GM12878 (cell line): ENCODE measurements around the gene UBE2Q2. TPM values are rescaled to one million over a fixed set of nuclear protein-coding genes. Genes with fewer than 3 reads are reported as not detected.
"Not testable (repeated sequence)": the region's sequence is repeated elsewhere in the genome, so short reads cannot be mapped to it uniquely, and the experiment has no call there.

Source experiments
- ATAC-seq: fragments of 200-7000 bp; cut with Tn5 transposase; 3 replicates; pipeline ENCODE4 v1.9.1; 2020; ENCODE audit warnings: mild to moderate bottlenecking, moderate library complexity
- BruUV-seq: library from RNA; stranded (reverse); fragments of 400-500 nt; replicated peaks from 2 replicates; lab custom pipeline; 2021; lab: Mats Ljungman, UMichigan
- CTCF ChIA-PET: fragments of 300-600 bp; sonication (Branson Sonifier 250); formaldehyde crosslinking; extraction: SDS; loops from one replicate; lab custom pipeline; 2021; ENCODE audit warnings: inconsistent platforms; lab: Yijun Ruan, JAX
- POLR2A ChIA-PET: fragments of 350-600 bp; formaldehyde crosslinking; extraction: SDS; loops from one replicate; lab custom pipeline; 2021; ENCODE audit warnings: inconsistent platforms; lab: Charles Lee
- RAD21 ChIA-PET: fragments of 300-600 bp; sonication (Branson Sonifier 250); formaldehyde crosslinking; loops from one replicate; lab custom pipeline; 2023; ENCODE audit warnings: antibody characterized with exemption; ENCODE audit not compliant: unreplicated experiment; lab: Charles Lee
- SMC1A ChIA-PET: fragments of 300-600 bp; sonication (Branson Sonifier 250); formaldehyde crosslinking; loops from one replicate; lab custom pipeline; 2023; ENCODE audit not compliant: unreplicated experiment, uncharacterized antibody; lab: Charles Lee
- DNase-seq: peaks from one replicate; pipeline ENCODE4 v3.0.0-alpha.2; 2011; ENCODE audit warnings: low read depth, low spot score
- FAIRE-seq: peaks from 3 replicates; lab custom pipeline; 2011; peaks lifted over from hg19 to GRCh38; lab: Jason Lieb, UNC
- H2AFZ ChIP-seq: 2 replicates; pipeline ENCODE4 v1.6.0; 2011; ENCODE audit warnings: low read depth, low read length, control low read depth; ENCODE audit not compliant: control insufficient read depth
- H3K27ac ChIP-seq: 2 replicates; pipeline ENCODE4 v1.5.1; 2011; ENCODE audit warnings: control low read depth; ENCODE audit not compliant: control insufficient read depth, insufficient read depth
- H3K27me3 ChIP-seq, 2 experiments: replicated peaks in 1 of 2; 2 replicates each; pipeline versions ENCODE4 v1.6.0 to v1.6.1; 2011; ENCODE audit warnings: low read length in 1 of 2; ENCODE audit not compliant: control insufficient read depth in 2 of 2, insufficient read depth in 2 of 2
- H3K36me3 ChIP-seq, 2 experiments: 2 replicates each; pipeline ENCODE4 v1.5.1; 2011; ENCODE audit warnings: low read length in 1 of 2; ENCODE audit not compliant: control insufficient read depth in 2 of 2, insufficient read depth in 2 of 2
- H3K4me1 ChIP-seq: 2 replicates; pipeline ENCODE4 v1.6.1; 2011; ENCODE audit warnings: mild to moderate bottlenecking, low read length, moderate library complexity, mixed read lengths; ENCODE audit not compliant: control insufficient read depth, insufficient read depth
- H3K4me2 ChIP-seq: 2 replicates; pipeline ENCODE4 v1.6.0; 2011; ENCODE audit warnings: control low read depth; ENCODE audit not compliant: control insufficient read depth, insufficient read depth
- H3K4me3 ChIP-seq: fragments of 200-600 bp; sonication (generic); 2 replicates; pipeline ENCODE4 v1.5.1; 2016
- H3K79me2 ChIP-seq: 2 replicates; pipeline ENCODE4 v1.6.0; 2011; ENCODE audit warnings: low read length; ENCODE audit not compliant: control insufficient read depth, insufficient read depth
- H3K9ac ChIP-seq: 2 replicates; pipeline ENCODE4 v1.8.0; 2011; ENCODE audit warnings: low read length, control low read depth, mixed read lengths; ENCODE audit not compliant: control insufficient read depth, insufficient read depth
- H3K9me3 ChIP-seq: replicated peaks from 3 replicates; pipeline ENCODE4 v1.5.1; 2011; ENCODE audit warnings: mild to moderate bottlenecking, low read length; ENCODE audit not compliant: control insufficient read depth, insufficient read depth
- H4K20me1 ChIP-seq: 2 replicates; pipeline ENCODE4 v1.6.0; 2011; ENCODE audit not compliant: control insufficient read depth, insufficient read depth
- BRCA1 ChIP-seq: IDR thresholded peaks from 2 replicates; pipeline ENCODE4 v1.6.1; 2011; ENCODE audit warnings: low read depth, low read length, improper control_type of control experiment
- HDAC6 ChIP-seq: fragments of 200-600 bp; sonication (generic); IDR thresholded peaks from one replicate; pipeline ENCODE4 v1.8.0; 2017; ENCODE audit warnings: antibody characterized with exemption; ENCODE audit not compliant: unreplicated experiment
- PAX5 ChIP-seq: IDR thresholded peaks from 2 replicates; pipeline ENCODE4 v1.6.1; 2011; ENCODE audit warnings: low read depth, low read length, borderline replicate concordance
- SMARCA5 ChIP-seq: fragments of 450-650 bp; IDR thresholded peaks from 2 replicates; pipeline ENCODE4 v1.6.1; 2017; ENCODE audit warnings: mild to moderate bottlenecking
- ZNF622 ChIP-seq: fragments of 450-650 bp; IDR thresholded peaks from 2 replicates; pipeline ENCODE4 v1.6.1; 2017; ENCODE audit warnings: mild to moderate bottlenecking, inconsistent platforms
- WGBS: methylation state at CpG from one replicate; pipeline ENCODE4 v1.1.6; 2016; ENCODE audit warnings: low lambda C conversion rate; ENCODE audit not compliant: insufficient replicate concordance, insufficient coverage; ENCODE audit errors: missing lambda C conversion rate; 5-methylcytosine and 5-hydroxymethylcytosine counted together
- in situ Hi-C: fragments of 300-500 bp; cut with MboI; formaldehyde crosslinking; loops from 9 replicates; pipeline ENCODE4 v1.14.3; 2018; ENCODE audit warnings: mixed read lengths
- intact Hi-C: fragments of 100-400 bp; cut with micrococcal nuclease; formaldehyde crosslinking; loops from one replicate; pipeline ENCODE4 v1.14.2; 2022; ENCODE audit not compliant: unreplicated experiment
- polyA plus RNA-seq, 11 experiments: library from polyadenylated mRNA; depleted of rRNA in 4 of 11; unstranded in 6 of 11; stranded (reverse) in 5 of 11; fragments of >200 nt; fragmentation: Nextera tagmentation in 4 of 11; fragmentation: Illumina TruSeq in 1 of 11; extraction: Ambion mirVana in 4 of 11; extraction: Trizol in 1 of 11; gene quantifications; 1 replicate in 1 of 11; 2 replicates in 10 of 11; pipeline versions ENCODE4 v1.2.1 to v1.2.3, GENCODE V29; 2011 to 2016; ENCODE audit warnings: inconsistent platforms in 2 of 11, missing spikeins in 2 of 11, low read depth in 1 of 11
- total RNA-seq, 4 experiments: library from RNA; depleted of rRNA in 3 of 4; stranded (reverse); fragments of >200 nt in 3 of 4; fragmentation: Illumina TruSeq in 1 of 4; extraction: Trizol in 1 of 4; gene quantifications; 2 replicates each; pipeline versions ENCODE4 v1.2.1 to v1.2.3, GENCODE V29; 2013 to 2021
- TF ChIP-seq, protein P1 (sequence below): fragments of 450-650 bp; IDR thresholded peaks from 2 replicates; pipeline ENCODE4 v1.6.1; 2017; ENCODE audit warnings: mild to moderate bottlenecking, low read depth, inconsistent platforms; ENCODE audit not compliant: poor library complexity, severe bottlenecking
- TF ChIP-seq, protein P2 (sequence below): fragments of 450-650 bp; IDR thresholded peaks from 2 replicates; pipeline ENCODE4 v1.6.1; 2016; ENCODE audit warnings: mild to moderate bottlenecking

The UBE2Q2 gene
- total and polyA plus RNA-seq, 10 of the 15 experiments (the other 5 are each of a cell fraction or from before 2014, with no cell fraction given), result 11.1 to 31.9 (median 21.6) TPM

DNA sequence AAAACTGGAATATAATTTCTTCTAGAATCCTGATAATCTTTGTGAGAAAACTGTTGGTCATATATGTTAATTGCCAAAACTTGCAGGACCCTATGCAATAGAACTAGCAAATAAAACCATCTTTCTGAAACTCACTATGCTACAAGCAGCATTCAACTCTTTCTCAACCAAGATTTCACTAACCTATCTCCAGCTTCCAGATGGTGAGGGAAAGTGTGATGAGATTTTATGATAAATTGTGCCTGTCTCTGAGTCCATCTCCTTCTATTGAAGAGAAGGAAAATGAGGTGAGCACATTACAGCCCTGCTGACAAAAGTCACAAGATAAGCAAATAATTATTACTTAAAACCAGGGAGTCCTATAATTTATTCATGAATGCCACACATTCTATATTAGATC is 44.1 kb upstream of the UBE2Q2 start:
- intact Hi-C loops, result no loop called here
- no peaks in the 10 kb centered on the region for H3K4me1 ChIP-seq
- ChIA-PET RAD21 (interaction anchor here (1.2 kb wide), 1 partner anchor 61 kb away, joined by 4 read pairs; no protein-coding TSS in a partner anchor), POLR2A (interaction anchor here (0.6 kb wide), 1 partner anchor 303 kb away, joined by 3 read pairs; no protein-coding TSS in a partner anchor), SMC1A (no interaction called here)
- H3K36me3 ChIP-seq, result no peaks in the 10 kb centered on the region
- H3K9me3 ChIP-seq, result no peaks in the 10 kb centered on the region
- H4K20me1 ChIP-seq, result no peaks in the 10 kb centered on the region
- H3K79me2 ChIP-seq, result no peaks in the 10 kb centered on the region
- ATAC-seq, result no peak
- no peak overlapping the region for H3K27ac ChIP-seq
- no TSS peak for BruUV-seq
- no peak overlapping the region for H3K4me3 ChIP-seq
- TF ChIP-seq, protein P1, sequence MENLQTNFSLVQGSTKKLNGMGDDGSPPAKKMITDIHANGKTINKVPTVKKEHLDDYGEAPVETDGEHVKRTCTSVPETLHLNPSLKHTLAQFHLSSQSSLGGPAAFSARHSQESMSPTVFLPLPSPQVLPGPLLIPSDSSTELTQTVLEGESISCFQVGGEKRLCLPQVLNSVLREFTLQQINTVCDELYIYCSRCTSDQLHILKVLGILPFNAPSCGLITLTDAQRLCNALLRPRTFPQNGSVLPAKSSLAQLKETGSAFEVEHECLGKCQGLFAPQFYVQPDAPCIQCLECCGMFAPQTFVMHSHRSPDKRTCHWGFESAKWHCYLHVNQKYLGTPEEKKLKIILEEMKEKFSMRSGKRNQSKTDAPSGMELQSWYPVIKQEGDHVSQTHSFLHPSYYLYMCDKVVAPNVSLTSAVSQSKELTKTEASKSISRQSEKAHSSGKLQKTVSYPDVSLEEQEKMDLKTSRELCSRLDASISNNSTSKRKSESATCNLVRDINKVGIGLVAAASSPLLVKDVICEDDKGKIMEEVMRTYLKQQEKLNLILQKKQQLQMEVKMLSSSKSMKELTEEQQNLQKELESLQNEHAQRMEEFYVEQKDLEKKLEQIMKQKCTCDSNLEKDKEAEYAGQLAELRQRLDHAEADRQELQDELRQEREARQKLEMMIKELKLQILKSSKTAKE, result no peak
- no peak for TF ChIP-seq HDAC6
- TF ChIP-seq ZNF622, result no peak
- TF ChIP-seq, protein P2, sequence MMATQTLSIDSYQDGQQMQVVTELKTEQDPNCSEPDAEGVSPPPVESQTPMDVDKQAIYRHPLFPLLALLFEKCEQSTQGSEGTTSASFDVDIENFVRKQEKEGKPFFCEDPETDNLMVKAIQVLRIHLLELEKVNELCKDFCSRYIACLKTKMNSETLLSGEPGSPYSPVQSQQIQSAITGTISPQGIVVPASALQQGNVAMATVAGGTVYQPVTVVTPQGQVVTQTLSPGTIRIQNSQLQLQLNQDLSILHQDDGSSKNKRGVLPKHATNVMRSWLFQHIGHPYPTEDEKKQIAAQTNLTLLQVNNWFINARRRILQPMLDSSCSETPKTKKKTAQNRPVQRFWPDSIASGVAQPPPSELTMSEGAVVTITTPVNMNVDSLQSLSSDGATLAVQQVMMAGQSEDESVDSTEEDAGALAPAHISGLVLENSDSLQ, result no peak
- no peak for TF ChIP-seq SMARCA5
- no peak for TF ChIP-seq BRCA1
- no peak for TF ChIP-seq PAX5
- TF ChIP-seq, all 136 proteins: peak for 0
- CTCF ChIA-PET, result interaction anchor here (1.1 to 6.0 kb wide), 3 partner anchors 11 to 70 kb away, joined by 3 to 46 read pairs (median 20); no protein-coding TSS in a partner anchor
- FAIRE-seq (no peak), DNase-seq (no peak)
- in situ Hi-C loops, result no loop called here
- peaks cover 1 to 2% of the 10 kb centered on the region in 2 experiments; a peak in 2 of 4 replicates for H3K27me3 ChIP-seq
- H3K9ac ChIP-seq, result no peak overlapping the region
- no peak overlapping the region for H3K4me2 ChIP-seq
- H2AFZ ChIP-seq, result no peak overlapping the region

- intact Hi-C loops, H2AFZ ChIP-seq, H3K27ac ChIP-seq, POLR2A ChIA-PET, H3K36me3 ChIP-seq, H3K4me2 ChIP-seq, DNase-seq, H4K20me1 ChIP-seq, H3K79me2 ChIP-seq, FAIRE-seq, H3K4me3 ChIP-seq, H3K9ac ChIP-seq, H3K4me1 ChIP-seq, ATAC-seq, H3K9me3 ChIP-seq, H3K27me3 ChIP-seq, BruUV-seq: not testable (repeated sequence)
- WGBS, result 24% methylated on average over 4 of the region's 4 CpGs
- SMC1A ChIA-PET, result interaction anchor here (1.3 to 3.9 kb wide), 3 partner anchors 71 to 114 kb away, joined by 4 to 15 read pairs (median 7); no protein-coding TSS in a partner anchor
- CTCF ChIA-PET, result interaction anchor here (1.1 to 6.0 kb wide), 9 partner anchors 10 to 433 kb away, joined by 3 to 48 read pairs (median 20); partner anchors contain the start of gene MAN2C1
- RAD21 ChIA-PET, result interaction anchor here (0.5 to 1.4 kb wide), 7 partner anchors 42 to 160 kb away, joined by 3 to 5 read pairs (median 3); no protein-coding TSS in a partner anchor
- in situ Hi-C loops, result loop anchor here (5.0 kb wide), 1 partner anchor 113 kb away; no protein-coding TSS in a partner anchor
Observed at GRCh38 chr15:75800409-75800808, 42.8 kb upstream of the UBE2Q2 start.
